Loucy (cell line): ENCODE results near the gene NRG2.

Source experiments
- H2AFZ ChIP-seq: fragments of 200-600 bp; sonication (generic); 2 replicates; pipeline ENCODE4 v1.6.0; 2016; ENCODE audit warnings: antibody characterized with exemption, mild to moderate bottlenecking, low read length, moderate library complexity
- H3F3A ChIP-seq: fragments of 200-600 bp; 2 replicates; pipeline ENCODE4 v1.6.0; 2016; ENCODE audit warnings: antibody characterized with exemption, low read depth, mild to moderate bottlenecking
- H3K27me3 ChIP-seq: fragments of 200-600 bp; sonication (generic); 2 replicates; pipeline ENCODE4 v1.6.1; 2014; ENCODE audit warnings: low read length, mild to moderate bottlenecking; ENCODE audit not compliant: insufficient read depth, poor library complexity, severe bottlenecking
- H3K36me3 ChIP-seq: fragments of 200-600 bp; sonication (generic); 2 replicates; pipeline ENCODE4 v1.6.1; 2016; ENCODE audit warnings: low read length; ENCODE audit not compliant: insufficient read depth
- H3K4me1 ChIP-seq: fragments of 200-600 bp; sonication (generic); 2 replicates; pipeline ENCODE4 v1.5.1; 2014; ENCODE audit warnings: low read length, mild to moderate bottlenecking; ENCODE audit not compliant: insufficient read depth, poor library complexity, severe bottlenecking
- H3K4me2 ChIP-seq: fragments of 200-600 bp; sonication (generic); 2 replicates; pipeline ENCODE4 v1.6.0; 2014; ENCODE audit warnings: antibody characterized with exemption, low read length, low read depth, mild to moderate bottlenecking; ENCODE audit not compliant: poor library complexity, severe bottlenecking
- H3K4me3 ChIP-seq: fragments of 200-600 bp; sonication (generic); 2 replicates; pipeline ENCODE4 v1.5.1; 2014; ENCODE audit warnings: low read length, mild to moderate bottlenecking, mixed read lengths; ENCODE audit not compliant: poor library complexity, severe bottlenecking
- H3K79me2 ChIP-seq: fragments of 200-600 bp; sonication (generic); 2 replicates; pipeline ENCODE4 v1.6.1; 2014; ENCODE audit warnings: low read length; ENCODE audit not compliant: insufficient read depth
- H3K9ac ChIP-seq: fragments of 200-600 bp; sonication (generic); 2 replicates; pipeline ENCODE4 v1.6.0; 2014; ENCODE audit warnings: mild to moderate bottlenecking, low read depth, low read length, moderate library complexity; ENCODE audit not compliant: poor library complexity, severe bottlenecking
- H3K9me2 ChIP-seq: fragments of 200-600 bp; sonication (generic); replicated peaks from 2 replicates; pipeline ENCODE4 v1.6.1; 2016; ENCODE audit warnings: low read depth, low read length, mixed read lengths
- H3K9me3 ChIP-seq: fragments of 200-600 bp; sonication (generic); 2 replicates; pipeline ENCODE4 v1.6.1; 2014; ENCODE audit warnings: mild to moderate bottlenecking, antibody characterized with exemption, low read length, low read depth; ENCODE audit not compliant: insufficient read depth
- H4K20me1 ChIP-seq: fragments of 200-600 bp; sonication (generic); 2 replicates; pipeline ENCODE4 v1.6.0; 2014; ENCODE audit warnings: antibody characterized with exemption, low read length, mild to moderate bottlenecking; ENCODE audit not compliant: insufficient read depth, poor library complexity, severe bottlenecking
- CTCF ChIP-seq: fragments of 200-600 bp; sonication (generic); conservative IDR thresholded peaks from 2 replicates; pipeline ENCODE4 v1.5.1; 2014; ENCODE audit warnings: mild to moderate bottlenecking, antibody characterized with exemption, low read length
- EZH2phosphoT487 ChIP-seq: fragments of 200-600 bp; IDR thresholded peaks from 2 replicates; pipeline ENCODE4 v1.6.1; 2018; ENCODE audit warnings: antibody characterized with exemption, mild to moderate bottlenecking, moderate library complexity, borderline replicate concordance

Gene NRG2

DNA sequence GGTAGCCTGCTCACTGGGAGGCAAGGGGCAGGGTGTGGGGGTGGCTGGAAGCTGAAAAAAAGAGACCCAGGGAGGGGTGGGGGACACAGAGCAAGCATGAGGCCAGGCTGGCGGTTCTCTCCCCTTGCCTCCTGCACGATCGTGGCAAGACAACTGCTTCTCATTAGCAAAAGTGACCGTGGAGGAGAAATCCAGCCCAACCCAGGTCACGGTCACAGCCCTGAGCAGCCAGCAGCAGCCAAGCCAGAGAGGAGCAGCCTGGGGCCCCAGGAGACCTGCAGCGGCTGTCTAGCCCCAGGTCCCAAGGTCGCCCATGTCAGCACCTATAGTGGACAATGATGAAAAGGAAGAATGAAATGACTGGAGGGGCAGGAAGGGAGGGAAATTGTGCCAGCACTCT, 89.1 kb downstream of the NRG2 start:
- Histone ChIP-seq H3K9me2 (no peaks in the 10 kb centered on the region), H3F3A (no peaks in the 10 kb centered on the region), H4K20me1 (no peaks in the 10 kb centered on the region), H3K4me1 (no peaks in the 10 kb centered on the region), H2AFZ (no peak overlapping the region), H3K79me2 (no peaks in the 10 kb centered on the region), H3K4me2 (no peak overlapping the region), H3K4me3 (no peak overlapping the region), H3K9ac (no peak overlapping the region), H3K27me3 (no peaks in the 10 kb centered on the region), H3K36me3 (no peaks in the 10 kb centered on the region), H3K9me3 (no peaks in the 10 kb centered on the region)
- TF ChIP-seq CTCF (no peak), EZH2phosphoT487 (no peak)

DNA sequence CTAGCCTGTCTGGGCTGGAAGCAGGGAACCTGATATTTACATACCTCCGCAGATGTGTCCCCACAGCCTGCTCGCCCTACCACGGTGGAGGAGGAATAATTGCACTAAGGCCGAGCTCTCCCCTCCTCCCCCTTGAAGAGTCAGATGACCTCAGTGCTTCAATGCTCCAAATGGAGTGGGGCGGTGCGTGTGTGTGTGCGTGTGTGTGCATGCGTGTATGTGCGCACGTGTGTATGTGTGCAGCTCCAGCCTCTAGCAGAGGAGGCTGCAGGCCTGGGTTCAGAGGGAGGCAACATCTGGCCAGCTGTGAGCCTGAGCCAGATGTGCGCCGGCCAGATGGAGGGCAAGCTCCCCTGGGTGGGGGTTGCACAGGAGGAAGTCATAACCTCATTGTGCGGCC, 90.5 kb downstream of the NRG2 start:
- H3K27me3 ChIP-seq: no peaks in the 10 kb centered on the region
- H3K36me3 ChIP-seq: no peaks in the 10 kb centered on the region

DNA sequence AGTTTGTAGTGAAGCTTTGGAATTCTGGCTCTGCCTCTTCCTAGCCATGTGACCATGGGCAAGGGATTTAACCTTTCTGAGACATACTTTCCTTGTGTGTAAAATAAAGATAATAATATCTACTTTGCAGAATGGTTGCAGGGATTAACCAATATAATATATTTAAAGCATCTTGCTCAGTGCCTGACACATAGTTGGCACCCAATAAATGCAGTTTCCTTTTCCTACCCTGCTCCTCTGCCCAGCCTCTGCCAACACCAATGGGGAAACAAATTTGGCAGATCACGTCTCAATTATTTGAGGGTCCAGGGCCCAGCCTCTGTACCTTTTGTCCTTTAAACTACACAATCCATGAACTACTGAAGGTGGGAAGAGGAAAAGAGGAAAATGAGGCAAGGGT, 91.1 kb downstream of the NRG2 start:
- H3K4me2 ChIP-seq: no peak overlapping the region
- H4K20me1 ChIP-seq: no peaks in the 10 kb centered on the region
- TF ChIP-seq CTCF (no peak), EZH2phosphoT487 (no peak)
- H3K36me3 ChIP-seq: no peaks in the 10 kb centered on the region
- no peaks in the 10 kb centered on the region for H3K9me2 ChIP-seq
- no peaks in the 10 kb centered on the region for H3K27me3 ChIP-seq
- no peak overlapping the region for H2AFZ ChIP-seq
- H3K9ac ChIP-seq: no peak overlapping the region
- no peaks in the 10 kb centered on the region for H3K79me2 ChIP-seq
- no peaks in the 10 kb centered on the region for H3K9me3 ChIP-seq
- no peaks in the 10 kb centered on the region for H3F3A ChIP-seq
- H3K4me3 ChIP-seq: no peak overlapping the region
- no peaks in the 10 kb centered on the region for H3K4me1 ChIP-seq

More for the DNA sequence above, 90.5 kb downstream of the NRG2 start:
- Histone ChIP-seq H2AFZ (no peak overlapping the region), H3K9ac (no peak overlapping the region), H3K4me1 (no peaks in the 10 kb centered on the region), H3K4me2 (no peak overlapping the region), H3K4me3 (no peak overlapping the region), H3K9me2 (no peaks in the 10 kb centered on the region), H4K20me1 (no peaks in the 10 kb centered on the region), H3F3A (no peaks in the 10 kb centered on the region), H3K9me3 (no peaks in the 10 kb centered on the region), H3K79me2 (no peaks in the 10 kb centered on the region)
- TF ChIP-seq CTCF (no peak), EZH2phosphoT487 (no peak)
